HG03025 (cell line): ENCODE measurements around the gene WDR7.

ENCODE experiments used
- ATAC-seq: cut with Tn5 transposase; IDR thresholded peaks from one replicate; pipeline ENCODE4 v1.9.1; 2021; ENCODE audit warnings: mild to moderate bottlenecking, moderate library complexity; ENCODE audit not compliant: unreplicated experiment, low FRiP score

Gene WDR7

DNA sequence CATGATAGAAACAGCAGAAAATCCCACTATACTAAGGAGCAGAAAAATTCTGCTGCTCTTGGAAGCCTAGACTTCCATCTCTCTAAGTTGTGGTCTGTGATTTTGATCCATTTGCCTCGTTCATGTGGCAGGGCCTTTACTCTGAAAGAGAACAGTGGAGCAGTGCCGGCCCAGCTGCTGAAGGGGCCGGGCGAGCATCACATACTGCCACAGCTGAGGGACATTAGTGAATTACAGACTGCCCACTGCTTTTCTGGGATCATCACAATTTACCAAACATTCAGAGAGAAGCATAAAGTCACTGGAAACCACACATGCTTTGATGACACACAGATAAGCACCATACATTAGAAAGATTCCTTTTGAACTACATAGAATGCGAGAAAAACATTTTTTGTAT lies 278.7 kb downstream of the WDR7 start:
- ATAC-seq, result no peak

DNA sequence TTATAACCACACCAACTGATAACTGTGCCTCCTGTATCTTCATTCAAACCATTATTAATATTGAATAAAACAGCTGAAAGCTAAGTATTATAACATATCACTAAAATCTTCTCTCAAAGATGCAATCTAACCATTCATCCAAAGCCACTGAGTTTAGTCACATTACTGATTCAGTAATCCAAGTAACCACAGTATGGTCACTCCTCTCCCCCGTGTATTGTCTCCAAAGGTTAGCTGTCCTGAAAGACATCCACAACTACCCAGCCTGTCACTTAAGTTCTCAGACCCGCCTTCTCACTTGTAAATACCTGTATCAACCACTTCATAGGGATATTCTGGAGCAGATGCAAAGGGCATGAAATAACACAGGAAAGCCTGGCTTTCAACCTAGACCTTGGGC lies 282.3 kb downstream of the WDR7 start:
- no peak for ATAC-seq

GRCh38 chr18:56934131-56934530 lies 283.0 kb downstream of the WDR7 start:
- ATAC-seq, result no peak

- no peak for ATAC-seq
These were observed 283.7 kb downstream of the WDR7 start for GRCh38 chr18:56934906-56935305.

GRCh38 chr18:56935434-56936040 lies 284.4 kb downstream of the WDR7 start:
- no peak for ATAC-seq

DNA sequence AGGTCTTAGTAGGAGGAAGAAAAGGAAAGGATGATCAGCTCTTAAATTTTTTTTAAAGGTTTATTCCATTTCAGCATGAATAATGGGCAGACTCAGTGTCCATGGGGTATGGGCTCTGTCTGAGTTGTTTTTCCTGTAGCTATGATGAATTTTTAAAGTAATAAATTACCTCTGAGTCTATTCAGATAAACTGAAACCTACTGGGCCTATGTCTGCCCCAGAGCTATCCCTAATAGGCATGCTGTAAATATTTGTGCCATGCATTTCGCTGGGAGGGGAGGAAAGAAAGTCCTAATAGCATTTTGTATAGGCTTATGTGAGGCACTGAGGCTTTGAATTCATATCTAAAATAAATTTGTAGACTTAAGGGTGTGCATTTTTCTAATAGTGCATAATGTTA lies 285.3 kb downstream of the WDR7 start:
- no peak for ATAC-seq

- ATAC-seq, result no peak
These were observed 286.8 kb downstream of the WDR7 start for GRCh38 chr18:56937874-56938430.

- ATAC-seq, result no peak
These were observed 294.3 kb downstream of the WDR7 start for GRCh38 chr18:56945171-56946083.

DNA sequence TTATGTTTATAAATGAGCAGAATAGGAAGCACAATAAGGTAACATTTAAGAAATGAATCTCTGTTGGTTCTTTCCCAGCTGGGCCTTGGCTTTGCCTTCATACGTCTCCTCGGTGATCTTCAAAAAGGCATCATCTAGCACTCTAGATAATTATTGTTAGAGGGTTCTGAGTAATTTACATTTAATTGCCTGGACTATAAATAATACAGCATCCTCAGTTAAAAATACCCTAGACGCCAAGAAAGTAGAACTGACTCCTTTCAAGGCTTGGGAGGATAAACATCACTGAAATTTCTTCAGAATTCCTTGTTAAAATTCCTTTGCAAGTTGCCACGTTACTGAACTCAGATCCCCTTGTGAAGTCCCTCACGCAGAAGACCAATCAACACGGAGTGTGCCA lies 296.1 kb downstream of the WDR7 start:
- ATAC-seq, result no peak

DNA sequence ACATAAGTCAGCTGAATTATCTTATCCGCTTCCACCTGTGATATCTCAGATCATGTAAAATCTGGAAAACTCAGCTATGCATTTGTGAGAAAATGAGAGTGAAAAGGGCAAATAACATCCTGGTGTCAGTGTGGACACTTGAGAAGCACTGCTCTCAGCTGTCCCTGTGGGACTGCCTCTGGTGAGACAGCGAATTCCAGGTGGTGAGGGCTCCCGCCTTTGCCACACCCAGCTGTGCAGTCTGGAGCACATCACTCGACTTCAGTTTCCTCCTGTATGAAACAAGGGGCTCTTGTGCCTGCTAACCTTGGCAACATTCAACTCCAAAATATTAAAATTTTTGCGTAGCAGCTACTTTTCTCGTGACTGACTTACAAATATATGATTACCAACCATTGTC lies 300.9 kb downstream of the WDR7 start:
- no peak for ATAC-seq

DNA sequence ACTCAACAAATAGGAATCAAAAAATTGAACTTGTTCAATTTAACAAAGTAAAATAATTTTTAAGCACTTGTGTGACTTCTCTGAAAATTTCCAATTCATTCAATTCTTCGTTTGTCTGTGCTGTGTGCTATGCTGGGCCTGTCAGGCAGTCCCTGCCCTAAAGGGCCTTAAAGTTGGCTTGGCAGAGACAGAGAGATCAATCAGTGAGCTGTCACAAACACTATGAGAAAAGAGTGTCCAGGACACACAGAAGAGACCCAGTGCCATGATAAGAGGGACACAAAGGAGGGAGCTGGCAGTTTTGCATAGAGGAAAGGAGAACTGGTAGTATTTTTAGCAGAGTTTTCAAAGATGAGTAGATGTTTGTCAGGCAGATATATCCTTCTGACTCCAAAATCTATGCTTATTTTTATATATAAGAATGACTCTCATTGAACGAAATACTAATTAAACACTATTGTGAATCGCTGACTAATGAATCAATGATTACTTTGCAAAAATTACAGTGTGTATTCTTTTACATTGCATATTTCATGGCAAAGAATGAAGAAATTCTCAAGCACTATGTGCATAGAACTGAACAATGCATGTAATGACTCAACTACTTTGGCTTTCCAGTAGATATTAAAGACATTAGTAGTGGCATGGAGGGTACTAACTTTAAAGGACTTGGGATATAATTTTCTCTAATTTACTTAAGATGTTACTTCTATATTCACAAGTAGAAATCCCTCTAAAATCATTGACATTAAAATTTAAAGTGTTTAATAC lies 302.5 kb downstream of the WDR7 start:
- no peak for ATAC-seq

- ATAC-seq, result no peak
These were observed 304.3 kb downstream of the WDR7 start for GRCh38 chr18:56955490-56955889.

GRCh38 chr18:56959120-56959519 lies 308.0 kb downstream of the WDR7 start:
- no peak for ATAC-seq

- ATAC-seq, result no peak
These were observed 311.2 kb downstream of the WDR7 start for GRCh38 chr18:56962322-56962721.

DNA sequence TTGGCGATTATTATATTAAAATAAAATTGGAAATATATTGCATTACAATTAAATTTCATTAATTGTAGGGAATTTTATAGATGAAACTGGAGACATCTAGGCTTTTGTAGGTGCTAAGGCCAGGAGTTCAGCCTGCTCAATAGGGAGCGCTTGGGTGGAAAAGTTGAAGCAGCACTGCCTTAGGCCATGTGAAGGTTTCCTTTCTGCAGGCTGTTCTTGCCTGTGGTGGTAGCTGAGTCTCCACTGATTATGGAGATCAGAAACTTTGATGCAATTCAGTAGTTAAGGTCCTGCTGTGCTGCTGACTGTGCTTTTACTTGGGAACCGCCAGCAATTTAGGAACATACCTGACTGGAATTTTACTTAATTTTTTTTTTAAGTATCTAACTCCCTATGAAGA lies 315.9 kb downstream of the WDR7 start:
- ATAC-seq, result no peak

DNA sequence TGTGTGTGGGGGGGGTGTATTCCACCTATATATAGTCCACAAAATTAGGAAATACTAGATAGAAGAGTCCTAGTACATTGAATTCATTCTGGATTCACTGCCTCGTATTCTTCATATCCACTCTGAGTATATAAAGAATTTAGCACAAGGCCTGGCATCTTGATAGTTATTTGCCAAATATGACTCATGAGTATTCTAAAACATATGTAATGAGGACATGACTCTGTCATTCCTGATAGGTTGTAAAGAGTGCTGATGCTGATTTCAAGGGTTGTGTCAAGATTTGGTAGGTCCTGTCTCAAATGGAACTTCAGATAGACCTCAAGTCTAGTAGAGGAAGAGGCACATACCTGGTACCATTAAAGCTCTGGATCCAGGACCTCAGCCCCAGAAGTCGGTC lies 322.3 kb downstream of the WDR7 start:
- ATAC-seq, result no peak

DNA sequence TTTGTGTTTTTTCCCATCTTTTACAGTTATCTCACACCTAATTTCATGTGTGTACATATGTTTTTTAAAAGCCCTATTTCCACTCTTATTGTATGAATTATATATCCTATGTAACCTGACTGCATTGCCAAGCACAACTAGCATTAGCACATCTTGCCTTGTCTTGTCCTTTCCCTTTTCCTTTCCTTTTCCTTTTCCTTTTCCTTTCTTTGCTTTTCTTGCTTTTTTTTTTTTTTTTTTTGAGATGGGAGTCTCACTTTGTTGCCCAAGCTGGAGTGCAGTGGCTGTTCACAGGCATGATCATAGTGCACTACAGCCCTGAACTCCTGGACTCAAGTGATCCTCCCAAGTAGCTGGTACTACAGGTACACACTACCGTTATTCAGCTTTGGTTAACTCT lies 323.0 kb downstream of the WDR7 start:
- no peak for ATAC-seq

DNA sequence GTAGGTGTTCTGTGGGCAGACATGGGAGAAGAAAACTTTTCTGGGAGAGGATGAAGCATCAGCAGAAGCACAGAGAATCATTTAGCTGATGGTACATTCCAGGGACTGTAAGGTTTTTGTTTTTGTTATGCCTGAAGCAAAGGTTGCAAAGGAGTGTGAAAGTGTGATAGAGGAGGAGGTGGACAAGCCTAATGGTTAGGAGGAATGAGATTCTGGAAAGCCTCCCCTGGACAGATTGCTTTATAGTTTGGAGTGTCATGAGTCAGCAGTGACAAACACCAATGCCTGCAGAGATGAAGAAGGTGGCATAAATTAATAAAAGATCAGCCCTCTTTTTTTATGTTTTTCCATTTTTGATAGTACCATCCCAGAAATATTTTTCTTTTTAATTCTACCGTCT lies 324.1 kb downstream of the WDR7 start:
- no peak for ATAC-seq

GRCh38 chr18:56977309-56977708 lies 326.1 kb downstream of the WDR7 start:
- ATAC-seq, result no peak

DNA sequence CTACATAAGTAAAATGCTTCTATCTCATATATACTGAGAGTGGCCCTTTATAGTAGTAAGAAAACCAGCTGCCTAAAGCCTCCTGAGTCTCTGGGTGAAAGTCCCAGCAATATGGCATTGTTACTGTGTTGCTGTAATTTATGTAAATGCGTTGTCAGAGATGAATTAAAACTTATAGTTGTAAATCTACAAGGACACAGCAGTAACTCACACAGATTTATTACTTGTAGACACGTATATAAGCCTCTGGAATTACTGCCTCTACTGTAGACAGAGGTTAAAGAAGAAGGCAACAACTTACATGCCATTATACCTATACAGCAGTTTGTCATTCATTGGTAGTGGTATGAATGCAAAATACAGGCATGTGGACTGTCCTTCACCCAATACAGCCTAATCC lies 326.6 kb downstream of the WDR7 start:
- ATAC-seq, result no peak

DNA sequence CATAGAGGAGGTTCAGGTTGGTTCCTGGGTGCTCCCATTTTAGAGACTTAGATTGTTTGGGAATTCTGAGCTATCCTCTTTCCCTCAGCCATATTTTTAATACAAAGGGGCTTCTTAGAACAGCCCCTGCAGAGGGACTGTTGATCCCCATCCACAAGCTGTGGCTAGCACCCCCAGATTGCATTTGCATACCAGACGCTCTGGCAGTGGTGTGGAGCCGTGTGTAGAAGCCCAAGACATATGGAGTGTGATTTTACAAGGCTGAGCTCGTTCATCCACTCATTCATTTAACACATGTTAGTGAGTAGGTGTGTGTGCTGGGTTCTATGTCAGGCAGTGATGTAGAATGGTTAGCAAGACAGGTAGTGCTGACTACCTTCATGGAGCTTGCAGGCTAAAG lies 329.0 kb downstream of the WDR7 start:
- ATAC-seq, result no peak
